Body of pancreas (tissue), 4 donors: ENCODE data around the gene TIMM17A.

Experiments used
- POLR2A ChIP-seq, 3 donors: fragments of 450-650 bp; IDR thresholded peaks; one replicate each; pipeline ENCODE4 v1.6.1; 2016; ENCODE audit warnings: antibody characterized with exemption in 3 of 3, mild to moderate bottlenecking in 2 of 3
- TF ChIP-seq, protein P1 (sequence below), 7 experiments: fragments of 450-650 bp in 4 of 7; fragments of 200-600 bp in 3 of 7; sonication (generic) in 3 of 7; IDR thresholded peaks; one replicate each; pipeline ENCODE4 v1.5.1; 2016 to 2019; ENCODE audit warnings: antibody characterized with exemption in 7 of 7

DNA sequence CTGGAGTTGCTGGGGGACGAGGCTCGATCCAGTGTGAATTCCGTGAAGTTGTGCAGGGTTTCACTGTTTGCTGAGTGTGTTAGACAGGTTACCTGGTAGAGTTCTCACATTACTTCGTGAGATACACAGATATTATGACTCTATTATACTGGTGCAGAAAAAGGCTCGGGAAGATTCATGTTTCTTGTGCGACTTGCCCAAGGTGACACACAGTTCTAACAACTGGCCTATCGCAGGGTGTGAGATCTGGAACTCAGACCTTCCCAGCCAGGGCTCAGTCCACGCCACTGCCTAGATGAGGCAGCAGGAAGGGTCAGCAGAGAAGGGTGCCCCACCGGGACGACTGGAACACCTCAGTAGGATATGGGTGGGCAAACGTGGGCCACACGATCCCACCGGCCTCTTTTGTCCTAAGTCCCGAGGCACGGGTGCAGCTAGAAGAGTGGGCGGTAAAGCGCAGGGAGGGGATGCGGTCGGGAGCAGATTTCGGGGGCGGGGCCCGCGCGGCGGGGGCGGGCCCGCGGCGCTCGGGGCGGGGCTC is 26.8 kb downstream of the TIMM17A start:
- TF ChIP-seq POLR2A (IDR thresholded peaks at IDR 0.05), result no peak
- TF ChIP-seq, protein P1, sequence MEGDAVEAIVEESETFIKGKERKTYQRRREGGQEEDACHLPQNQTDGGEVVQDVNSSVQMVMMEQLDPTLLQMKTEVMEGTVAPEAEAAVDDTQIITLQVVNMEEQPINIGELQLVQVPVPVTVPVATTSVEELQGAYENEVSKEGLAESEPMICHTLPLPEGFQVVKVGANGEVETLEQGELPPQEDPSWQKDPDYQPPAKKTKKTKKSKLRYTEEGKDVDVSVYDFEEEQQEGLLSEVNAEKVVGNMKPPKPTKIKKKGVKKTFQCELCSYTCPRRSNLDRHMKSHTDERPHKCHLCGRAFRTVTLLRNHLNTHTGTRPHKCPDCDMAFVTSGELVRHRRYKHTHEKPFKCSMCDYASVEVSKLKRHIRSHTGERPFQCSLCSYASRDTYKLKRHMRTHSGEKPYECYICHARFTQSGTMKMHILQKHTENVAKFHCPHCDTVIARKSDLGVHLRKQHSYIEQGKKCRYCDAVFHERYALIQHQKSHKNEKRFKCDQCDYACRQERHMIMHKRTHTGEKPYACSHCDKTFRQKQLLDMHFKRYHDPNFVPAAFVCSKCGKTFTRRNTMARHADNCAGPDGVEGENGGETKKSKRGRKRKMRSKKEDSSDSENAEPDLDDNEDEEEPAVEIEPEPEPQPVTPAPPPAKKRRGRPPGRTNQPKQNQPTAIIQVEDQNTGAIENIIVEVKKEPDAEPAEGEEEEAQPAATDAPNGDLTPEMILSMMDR (IDR thresholded peaks at IDR 0.05), result no peak
